GM19463 (cell line): ENCODE data around the gene INO80.
"Not testable (repeated sequence)": the region's sequence is repeated elsewhere in the genome, so short reads cannot be mapped to it uniquely, and the experiment has no call there.

Experiments
- ATAC-seq: cut with Tn5 transposase; IDR thresholded peaks from one replicate; pipeline ENCODE4 v1.9.1; 2021; ENCODE audit warnings: mild to moderate bottlenecking, moderate library complexity; ENCODE audit not compliant: unreplicated experiment

INO80 gene

GRCh38 chr15:40976819-40977218 is 139.3 kb downstream of the INO80 start:
- ATAC-seq, result no peak

GRCh38 chr15:40974879-40975278 is 141.2 kb downstream of the INO80 start:
- ATAC-seq, result no peak

GRCh38 chr15:40969363-40969762 is 146.7 kb downstream of the INO80 start:
- no peak for ATAC-seq

- no peak for ATAC-seq
Measured at GRCh38 chr15:40968290-40969085, 147.6 kb downstream of the INO80 start.

- no peak for ATAC-seq
Measured at GRCh38 chr15:40964634-40965033, 151.4 kb downstream of the INO80 start.

- no peak for ATAC-seq
Measured at GRCh38 chr15:40964006-40964405, 152.1 kb downstream of the INO80 start.

- no peak for ATAC-seq
Measured at GRCh38 chr15:40963201-40963600, 152.9 kb downstream of the INO80 start.

GRCh38 chr15:40962317-40962716 is 153.8 kb downstream of the INO80 start:
- not testable (repeated sequence) for ATAC-seq

GRCh38 chr15:40961740-40962139 is 154.3 kb downstream of the INO80 start:
- ATAC-seq, result not testable (repeated sequence)

- ATAC-seq, result no peak
Measured at GRCh38 chr15:40960925-40961324, 155.2 kb downstream of the INO80 start.

GRCh38 chr15:40960151-40960885 is 155.8 kb downstream of the INO80 start:
- no peak for ATAC-seq

- no peak for ATAC-seq
Measured at GRCh38 chr15:40959331-40960141, 156.5 kb downstream of the INO80 start.

- ATAC-seq, result no peak
Measured at GRCh38 chr15:40958723-40959122, 157.4 kb downstream of the INO80 start.

GRCh38 chr15:40958146-40958545 is 157.9 kb downstream of the INO80 start:
- ATAC-seq, result no peak

GRCh38 chr15:40957581-40958051 is 158.5 kb downstream of the INO80 start:
- no peak for ATAC-seq

- no peak for ATAC-seq
Measured at GRCh38 chr15:40957041-40957555, 159.0 kb downstream of the INO80 start.

- ATAC-seq, result no peak
Measured at GRCh38 chr15:40956541-40956982, 159.5 kb downstream of the INO80 start.

- ATAC-seq, result no peak
Measured at GRCh38 chr15:40955930-40956540, 160.0 kb downstream of the INO80 start.

- ATAC-seq, result no peak
Measured at GRCh38 chr15:40955141-40955903, 160.8 kb downstream of the INO80 start.
